HAP-1 (cell line): ENCODE data around the gene CAB39L.

Experiments used
- DNase-seq, 2 experiments: peaks; one replicate each; pipeline ENCODE4 v3.0.0-alpha.2; 2016 to 2020; ENCODE audit warnings: low spot score in 2 of 2
- H3K27me3 ChIP-seq: fragments of 250-450 bp; sonication (Bioruptor Pico); 2 replicates; pipeline ENCODE4 v1.5.1; 2020; ENCODE audit warnings: low read depth, mild to moderate bottlenecking, moderate library complexity
- H3K36me3 ChIP-seq: fragments of 250-450 bp; sonication (Bioruptor Pico); replicated peaks from 2 replicates; pipeline ENCODE4 v1.5.1; 2020; ENCODE audit warnings: mild to moderate bottlenecking
- H3K4me1 ChIP-seq: fragments of 250-450 bp; sonication (Bioruptor Pico); 2 replicates; pipeline ENCODE4 v1.5.1; 2020; ENCODE audit warnings: mild to moderate bottlenecking
- H3K4me3 ChIP-seq: fragments of 250-450 bp; sonication (Bioruptor Pico); 2 replicates; pipeline ENCODE4 v1.5.1; 2020; ENCODE audit warnings: mild to moderate bottlenecking, moderate library complexity
- H3K9me3 ChIP-seq: fragments of 250-450 bp; sonication (Bioruptor Pico); 2 replicates; pipeline ENCODE4 v1.5.1; 2020; ENCODE audit warnings: mild to moderate bottlenecking, moderate library complexity
- in situ Hi-C: fragments of 300-500 bp; cut with MboI; formaldehyde crosslinking; loops from 3 replicates; pipeline ENCODE4 v1.14.3; 2020; ENCODE audit warnings: low sequenced_read_pairs, inconsistent platforms, mixed read lengths

CAB39L gene

DNA sequence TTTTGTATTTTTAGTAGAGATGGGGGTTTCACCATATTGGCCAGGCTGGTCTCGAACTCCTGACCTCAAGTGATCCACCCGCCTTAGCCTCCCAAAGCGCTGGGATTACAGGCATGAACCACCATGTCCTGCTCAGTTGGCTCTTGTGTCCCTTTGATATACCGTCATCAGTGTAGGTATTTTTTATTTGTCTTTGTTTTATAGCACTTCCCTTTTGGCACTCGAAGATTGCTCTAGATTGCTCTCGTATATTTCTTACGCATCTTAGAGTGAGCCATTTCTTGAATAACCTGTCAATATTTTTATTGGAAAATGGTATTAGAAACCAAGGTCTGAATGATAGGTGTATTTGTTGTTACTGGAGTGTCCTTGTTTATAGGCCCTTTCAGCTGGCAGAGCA lies 9.6 kb upstream of the CAB39L start:
- Histone ChIP-seq H3K4me1 (peaks cover under 1% of the 10 kb centered on the region; the same call in 1 of the 2 replicates), H3K36me3 (no peaks in the 10 kb centered on the region), H3K4me3 (no peak overlapping the region), H3K9me3 (no peaks in the 10 kb centered on the region), H3K27me3 (no peaks in the 10 kb centered on the region)
- in situ Hi-C loops: no loop called here
- DNase-seq: no peak

DNA sequence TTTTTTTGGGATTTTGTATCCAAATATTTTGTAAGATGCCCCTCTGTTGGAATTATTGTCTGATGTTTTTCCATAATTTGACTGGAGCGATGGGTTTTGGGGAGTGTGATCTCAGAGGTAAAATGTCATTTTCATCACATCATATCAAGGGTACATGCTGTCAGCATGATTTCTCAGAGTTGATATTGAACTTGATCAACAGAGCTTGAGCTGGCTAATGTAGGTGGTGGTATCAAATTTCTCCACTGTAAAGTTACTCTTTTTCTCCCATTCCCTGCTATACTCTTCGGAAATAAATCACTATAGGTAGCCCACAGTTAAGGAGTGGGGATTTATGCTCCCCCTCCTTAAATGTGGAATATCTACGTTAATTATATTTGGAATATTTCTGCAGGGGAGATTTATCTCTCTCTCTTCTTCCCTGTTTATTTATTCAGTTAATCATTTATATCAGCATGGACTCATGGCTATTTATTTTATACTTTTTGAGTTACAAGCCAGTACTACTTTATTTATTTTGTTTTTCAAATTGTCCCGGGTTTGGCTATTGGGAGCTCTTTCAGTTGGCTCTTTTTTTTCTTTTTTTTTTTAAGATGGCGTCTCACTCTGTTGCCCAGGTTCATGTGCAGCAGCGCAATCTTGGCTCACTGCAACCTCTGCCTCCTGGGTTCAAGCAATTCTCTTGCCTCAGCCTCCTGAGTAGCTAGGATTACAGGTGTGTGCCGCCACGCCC lies 9.0 kb upstream of the CAB39L start:
- Histone ChIP-seq H3K4me3 (no peak overlapping the region), H3K4me1 (peaks cover 6% of the 10 kb centered on the region; the same call in 1 of the 2 replicates), H3K9me3 (no peaks in the 10 kb centered on the region), H3K36me3 (no peaks in the 10 kb centered on the region), H3K27me3 (no peaks in the 10 kb centered on the region)
- DNase-seq: no peak
- in situ Hi-C loops: no loop called here

DNA sequence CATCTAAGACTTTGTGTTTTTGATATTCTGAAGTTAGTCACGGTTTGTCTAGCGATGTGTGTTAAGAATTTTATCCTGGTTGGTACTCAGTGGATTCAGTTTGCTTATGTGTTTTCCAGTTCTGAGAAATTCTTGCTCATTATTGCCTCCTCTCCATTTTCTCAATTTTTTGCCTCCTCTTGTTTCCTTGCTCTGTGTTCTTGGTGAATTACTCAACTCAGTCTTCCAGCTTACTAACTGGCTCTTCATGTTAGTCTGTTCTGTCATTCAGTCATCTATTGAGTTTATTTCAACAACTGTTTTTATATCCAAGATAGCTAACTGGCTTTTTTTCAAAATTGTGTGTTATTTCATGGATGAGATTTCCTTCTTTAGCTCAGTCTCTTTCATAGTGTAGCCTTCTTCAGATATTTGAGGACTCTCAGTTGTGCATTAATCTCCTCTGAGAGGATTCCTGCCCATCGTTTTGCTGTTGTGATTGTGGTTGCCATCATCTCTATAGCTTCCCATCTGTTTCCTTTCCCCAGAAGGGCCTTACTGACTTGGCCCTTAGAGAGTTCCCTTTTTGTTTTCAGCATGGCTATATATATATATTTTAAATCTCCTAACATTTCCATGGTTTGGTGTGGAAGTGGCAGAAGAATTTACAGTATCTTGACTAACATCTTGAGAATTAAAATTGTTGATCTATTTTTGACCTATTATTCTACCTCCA lies 6.4 kb upstream of the CAB39L start:
- no peaks in the 10 kb centered on the region for H3K9me3 ChIP-seq
- in situ Hi-C loops: no loop called here
- H3K36me3 ChIP-seq: no peaks in the 10 kb centered on the region
- no peak overlapping the region for H3K4me3 ChIP-seq
- no peaks in the 10 kb centered on the region for H3K27me3 ChIP-seq
- peaks cover 17% of the 10 kb centered on the region for H3K4me1 ChIP-seq
- DNase-seq: no peak

DNA sequence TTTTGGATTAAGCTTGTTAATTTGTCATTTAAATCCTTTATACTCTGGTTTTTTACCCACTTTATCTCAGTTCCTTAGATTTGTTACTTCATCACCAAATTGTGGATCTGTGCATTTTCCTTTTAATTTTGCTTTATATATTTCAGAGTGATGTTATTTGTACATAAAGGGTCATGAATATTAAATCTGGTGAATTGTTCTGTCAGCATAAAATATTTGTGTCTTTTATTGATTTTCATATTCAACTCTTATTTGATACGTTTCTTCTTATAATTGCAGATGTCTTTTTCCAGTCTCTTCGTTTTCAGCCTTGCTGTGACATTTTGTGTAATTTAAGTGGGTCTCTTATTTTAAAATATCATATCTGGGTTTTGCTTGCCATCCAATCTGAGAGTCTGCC lies 4.9 kb upstream of the CAB39L start:
- H3K36me3 ChIP-seq: no peaks in the 10 kb centered on the region
- in situ Hi-C loops: no loop called here
- no peaks in the 10 kb centered on the region for H3K9me3 ChIP-seq
- no peak for DNase-seq
- H3K27me3 ChIP-seq: no peaks in the 10 kb centered on the region
- H3K4me1 ChIP-seq: peaks cover 17% of the 10 kb centered on the region
- no peak overlapping the region for H3K4me3 ChIP-seq

DNA sequence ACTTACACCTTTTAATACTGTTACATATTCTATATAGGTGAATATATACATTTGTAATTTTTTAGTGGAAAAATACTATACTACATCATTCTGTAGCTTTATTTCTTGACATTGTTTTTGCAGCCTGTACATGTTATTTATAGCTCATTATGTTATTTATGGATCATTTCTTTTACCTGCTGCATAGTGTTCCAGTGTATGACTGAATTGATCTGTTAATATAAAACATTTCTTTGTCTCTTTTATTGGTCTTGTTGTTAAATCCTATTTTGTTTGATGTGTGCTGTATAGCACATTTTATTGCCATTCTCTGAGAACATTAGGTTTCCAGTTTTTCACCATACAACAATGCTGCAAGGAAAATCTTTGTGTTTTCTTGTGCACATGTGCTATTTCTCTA lies 2.6 kb upstream of the CAB39L start:
- peak in 1 of 2 experiments; percentile 36 for DNase-seq
- H3K36me3 ChIP-seq: no peaks in the 10 kb centered on the region
- in situ Hi-C loops: no loop called here
- no peaks in the 10 kb centered on the region for H3K9me3 ChIP-seq
- peaks cover 22% of the 10 kb centered on the region for H3K4me1 ChIP-seq
- H3K4me3 ChIP-seq: peak overlapping the region; percentile 65; the same call in 1 of the 2 replicates
- H3K27me3 ChIP-seq: no peaks in the 10 kb centered on the region

DNA sequence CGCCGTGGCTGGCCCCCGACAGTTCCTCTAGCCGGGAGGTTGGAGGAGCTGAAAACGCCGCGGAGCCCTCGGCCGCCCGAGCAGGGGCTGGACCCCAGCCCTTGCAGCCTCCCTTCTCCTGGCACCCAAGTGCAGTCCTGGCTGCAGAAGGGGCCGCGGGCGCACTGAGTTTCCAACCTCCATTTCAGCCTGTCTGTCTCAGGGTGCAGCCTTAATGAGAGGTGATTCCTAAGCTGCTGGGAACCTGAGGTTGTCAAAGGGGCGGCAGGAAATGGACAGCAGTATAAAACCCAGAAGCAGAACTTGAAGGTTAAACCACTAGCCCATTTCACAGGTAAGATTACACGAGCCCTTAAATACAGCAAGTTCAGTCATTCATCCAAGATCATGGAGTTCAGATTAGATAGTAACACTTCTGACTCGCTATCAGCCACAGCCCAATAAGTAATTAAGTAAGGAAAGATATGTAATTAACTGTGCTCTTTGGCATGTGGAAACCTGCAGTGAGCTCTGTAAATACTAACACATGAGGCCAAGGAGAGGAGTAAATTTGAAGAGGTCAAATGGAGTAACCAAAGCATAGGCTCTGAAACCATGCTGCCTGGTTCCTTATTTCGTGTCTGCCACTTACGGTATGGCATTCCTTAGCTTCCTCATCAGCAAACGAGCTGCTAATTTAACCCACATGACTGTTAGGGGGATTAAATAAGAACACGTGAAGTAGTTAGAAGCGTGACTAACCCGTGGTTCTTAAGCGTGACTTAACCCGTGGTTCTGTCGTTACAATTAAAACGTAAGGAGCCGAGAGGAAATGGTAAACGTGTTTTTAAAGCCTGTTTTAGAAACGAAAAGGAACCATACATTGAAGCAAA lies 896 bp upstream of the CAB39L start:
- no peaks in the 10 kb centered on the region for H3K9me3 ChIP-seq
- peak overlapping the region; percentile 65 for H3K4me3 ChIP-seq
- H3K4me1 ChIP-seq: peaks cover 22% of the 10 kb centered on the region
- H3K27me3 ChIP-seq: no peaks in the 10 kb centered on the region
- peak; percentile 31 to 60 for DNase-seq
- no peaks in the 10 kb centered on the region for H3K36me3 ChIP-seq
- in situ Hi-C loops: no loop called here

DNA sequence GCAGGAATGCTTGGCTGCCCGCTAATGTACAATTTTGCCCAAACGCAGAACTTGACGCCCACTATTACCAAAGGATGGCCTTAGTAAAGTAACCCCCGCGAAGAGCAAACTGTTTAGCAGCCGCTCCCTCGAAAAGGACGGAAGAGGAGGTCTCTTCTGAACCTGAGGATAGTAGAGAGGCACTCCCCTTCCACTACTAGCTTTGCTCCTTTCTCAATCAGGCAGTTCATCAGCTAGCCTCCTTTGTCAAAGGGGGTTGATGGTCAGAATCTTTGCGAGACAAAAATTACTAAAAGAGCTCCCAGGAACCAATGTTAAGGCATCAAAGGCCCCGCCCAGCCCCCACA lies 534 bp downstream of the CAB39L start:
- in situ Hi-C loops: no loop called here

DNA sequence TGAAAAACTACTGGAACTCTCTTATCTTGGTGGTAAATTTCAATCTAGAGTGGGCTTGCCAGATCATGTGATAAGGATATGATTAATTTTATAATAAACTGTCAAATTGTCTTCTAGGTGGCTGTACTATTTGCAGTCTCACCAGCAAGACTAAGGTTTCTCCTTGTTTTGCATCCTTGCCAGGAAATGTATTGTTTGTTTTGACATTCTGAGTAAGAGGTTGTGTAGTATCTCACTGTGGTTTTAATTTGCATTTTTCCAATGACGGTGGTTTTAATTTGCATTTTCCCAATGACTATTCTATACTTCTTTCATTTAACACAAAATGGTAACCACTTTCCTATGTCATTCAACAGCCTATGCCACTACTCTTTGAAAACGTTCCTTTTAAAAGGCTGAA lies 2.0 kb downstream of the CAB39L start:
- Histone ChIP-seq H3K36me3 (no peaks in the 10 kb centered on the region), H3K4me3 (no peak overlapping the region), H3K27me3 (no peaks in the 10 kb centered on the region), H3K4me1 (peaks cover 10% of the 10 kb centered on the region), H3K9me3 (no peaks in the 10 kb centered on the region)
- DNase-seq: no peak
- in situ Hi-C loops: no loop called here

More for the DNA sequence above, 534 bp downstream of the CAB39L start:
- peaks cover 20% of the 10 kb centered on the region for H3K4me1 ChIP-seq
- peak overlapping the region; percentile 65 for H3K4me3 ChIP-seq
- no peaks in the 10 kb centered on the region for H3K36me3 ChIP-seq
- no peaks in the 10 kb centered on the region for H3K27me3 ChIP-seq
- peak in 1 of 2 experiments; percentile 11 for DNase-seq
- H3K9me3 ChIP-seq: no peaks in the 10 kb centered on the region

DNA sequence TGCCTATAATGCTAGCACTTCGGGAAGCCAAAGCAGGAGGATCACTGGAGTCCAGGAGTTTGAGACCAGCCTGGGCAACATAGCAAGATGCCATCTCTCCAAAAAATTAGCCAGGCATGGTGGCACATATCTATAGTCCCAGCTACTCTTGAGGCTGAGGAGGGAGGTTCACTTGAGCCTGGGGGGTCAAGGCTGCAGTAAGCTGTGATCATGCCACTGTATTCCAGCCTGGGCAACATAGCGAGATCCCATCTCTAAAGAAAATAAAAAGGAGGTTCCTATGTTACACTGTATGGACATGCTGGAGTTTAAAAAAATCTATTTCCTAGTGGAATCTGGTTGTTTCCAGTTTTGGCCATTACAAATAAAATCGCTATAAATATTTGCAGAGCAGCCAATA lies 2.6 kb downstream of the CAB39L start:
- Histone ChIP-seq H3K9me3 (no peaks in the 10 kb centered on the region), H3K36me3 (no peaks in the 10 kb centered on the region), H3K4me3 (no peak overlapping the region), H3K4me1 (peaks cover 8% of the 10 kb centered on the region; the same call in 1 of the 2 replicates), H3K27me3 (no peaks in the 10 kb centered on the region)
- no peak for DNase-seq
- in situ Hi-C loops: no loop called here

DNA sequence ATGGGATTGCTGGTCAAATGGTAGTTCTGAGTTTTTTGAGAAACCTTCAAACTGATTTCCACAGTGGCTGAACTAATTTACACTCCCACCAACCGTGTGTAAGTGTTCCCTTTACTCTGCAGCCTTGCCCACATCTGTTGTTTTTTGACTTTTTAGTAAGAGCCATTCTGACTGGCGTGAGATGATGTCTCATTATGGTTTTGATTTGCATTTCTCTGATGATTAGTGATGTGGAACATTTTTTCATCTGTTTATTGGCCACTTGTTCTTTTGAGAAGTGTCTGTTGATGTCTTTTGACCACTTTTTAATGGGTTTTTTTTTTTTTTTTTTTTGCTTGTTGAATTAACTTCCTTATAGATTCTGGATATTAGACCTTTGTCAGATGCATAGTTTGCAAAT lies 4.3 kb downstream of the CAB39L start:
- Histone ChIP-seq H3K9me3 (no peaks in the 10 kb centered on the region), H3K36me3 (no peaks in the 10 kb centered on the region), H3K27me3 (no peaks in the 10 kb centered on the region), H3K4me1 (peaks cover 5% of the 10 kb centered on the region; the same call in 1 of the 2 replicates), H3K4me3 (no peak overlapping the region)
- no peak for DNase-seq
- in situ Hi-C loops: no loop called here

DNA sequence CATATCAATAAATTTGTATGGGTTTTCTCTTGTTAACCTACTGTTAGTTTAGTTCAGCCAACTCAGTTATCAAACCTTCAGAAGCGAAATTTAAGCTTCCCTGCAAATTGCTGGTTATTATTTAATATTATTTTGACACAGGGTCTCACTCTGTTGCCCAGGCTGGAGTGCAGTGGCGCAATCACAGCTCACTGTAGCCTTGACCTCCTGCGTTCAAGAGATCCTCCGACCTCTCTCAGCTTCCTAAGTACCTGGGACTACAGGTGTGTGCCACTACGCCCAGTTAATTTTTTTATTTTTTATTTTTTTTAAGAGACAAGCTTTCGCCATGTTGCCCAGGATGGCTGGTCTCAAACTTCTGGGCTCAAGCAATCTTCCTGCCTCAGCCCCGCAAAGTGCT lies 6.2 kb downstream of the CAB39L start:
- no peak overlapping the region for H3K4me3 ChIP-seq
- no peak for DNase-seq
- no peaks in the 10 kb centered on the region for H3K4me1 ChIP-seq
- no peaks in the 10 kb centered on the region for H3K9me3 ChIP-seq
- H3K27me3 ChIP-seq: no peaks in the 10 kb centered on the region
- in situ Hi-C loops: no loop called here
- H3K36me3 ChIP-seq: no peaks in the 10 kb centered on the region

DNA sequence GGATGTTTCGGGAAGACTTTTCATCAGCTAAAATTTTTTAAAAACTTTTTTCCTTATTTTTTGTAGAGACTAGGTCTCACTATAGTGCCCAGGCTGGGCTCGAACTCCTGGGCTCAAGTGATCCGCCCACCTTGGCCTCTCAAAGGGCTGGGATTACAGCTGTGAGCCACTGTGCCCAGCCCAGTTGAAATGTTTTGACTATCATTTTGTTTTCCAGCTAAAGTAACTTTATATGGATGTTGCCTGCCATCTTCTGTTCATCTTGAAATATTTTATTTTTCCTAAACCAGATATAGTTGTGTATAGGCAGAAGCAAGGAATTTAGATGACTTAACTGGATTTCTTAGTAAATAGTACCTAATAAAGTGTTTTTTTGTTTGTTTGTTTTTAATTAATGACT lies 7.0 kb downstream of the CAB39L start:
- H3K27me3 ChIP-seq: no peaks in the 10 kb centered on the region
- in situ Hi-C loops: no loop called here
- peak in 1 of 2 experiments; percentile 8 for DNase-seq
- no peaks in the 10 kb centered on the region for H3K9me3 ChIP-seq
- H3K4me3 ChIP-seq: no peak overlapping the region
- H3K4me1 ChIP-seq: no peaks in the 10 kb centered on the region
- no peaks in the 10 kb centered on the region for H3K36me3 ChIP-seq

DNA sequence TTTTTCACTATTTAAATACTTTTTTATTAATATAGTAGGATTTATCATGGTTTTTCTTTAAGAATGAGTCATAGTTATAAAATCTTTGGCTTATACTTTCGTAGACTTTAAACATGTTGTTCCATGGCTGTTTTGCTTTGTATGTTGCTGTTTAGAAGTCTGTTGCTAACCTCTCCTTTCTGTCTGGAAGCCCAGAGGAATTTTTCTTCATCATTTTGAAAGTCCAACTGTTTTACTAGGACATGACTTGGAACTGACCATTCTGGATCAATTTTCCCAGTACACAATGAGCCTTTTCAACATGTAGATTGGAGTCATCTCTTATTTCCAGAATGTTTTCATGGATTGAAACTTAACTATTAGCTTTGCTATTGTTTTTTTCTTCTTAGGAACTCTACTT lies 7.9 kb downstream of the CAB39L start:
- Histone ChIP-seq H3K4me3 (no peak overlapping the region), H3K36me3 (no peaks in the 10 kb centered on the region), H3K4me1 (no peaks in the 10 kb centered on the region), H3K9me3 (no peaks in the 10 kb centered on the region), H3K27me3 (no peaks in the 10 kb centered on the region)
- DNase-seq: no peak
- in situ Hi-C loops: no loop called here

DNA sequence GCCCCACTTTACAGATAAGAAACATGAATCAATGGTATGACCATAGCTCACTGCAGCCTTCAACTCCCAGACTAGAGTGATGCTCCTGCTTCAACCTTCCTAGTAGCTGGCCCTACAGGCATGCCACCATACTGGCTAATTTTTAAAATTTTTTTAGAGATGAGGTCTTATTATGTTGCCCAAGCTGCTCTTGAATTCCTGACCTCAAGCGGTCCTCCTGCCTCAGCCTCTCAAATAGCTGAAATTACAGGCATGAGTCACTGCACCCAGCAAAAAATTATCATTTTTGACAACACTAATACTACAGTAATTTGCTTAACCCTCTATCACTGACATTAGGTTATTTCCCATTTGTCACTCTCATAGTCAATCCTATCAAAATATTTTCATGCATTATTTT lies 14.7 kb downstream of the CAB39L start:
- Histone ChIP-seq H3K4me3 (no peak overlapping the region), H3K36me3 (no peaks in the 10 kb centered on the region), H3K4me1 (no peaks in the 10 kb centered on the region), H3K27me3 (no peaks in the 10 kb centered on the region), H3K9me3 (no peaks in the 10 kb centered on the region)
- no peak for DNase-seq
- in situ Hi-C loops: no loop called here
